ENCODE data around the gene GLG1. TPM values are rescaled to one million over a fixed set of nuclear protein-coding genes. Genes with fewer than 3 reads are reported as not detected.

Gene GLG1
- polyA plus RNA-seq, 1 donor from 2014 or later = 36.6 TPM

DNA sequence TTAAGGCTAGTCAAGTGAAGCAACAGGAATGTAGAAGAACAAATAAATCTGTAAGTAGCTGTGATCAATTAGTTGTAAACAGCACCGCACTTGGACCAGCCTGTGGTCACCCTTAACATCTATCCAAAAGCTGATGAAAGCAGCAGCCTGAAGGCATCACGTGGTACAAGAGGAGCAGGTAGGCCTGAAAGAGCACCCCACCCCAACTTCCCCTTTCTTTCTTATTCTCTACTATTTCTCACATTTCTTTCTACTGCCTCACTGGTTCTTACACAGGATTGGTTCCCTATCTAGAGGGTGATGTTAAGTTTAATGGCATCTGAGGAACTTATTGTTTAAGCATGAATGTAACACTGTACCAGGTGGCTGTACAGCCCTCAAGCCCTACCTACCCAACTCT, 143.0 kb downstream of the GLG1 start:
- H3K27ac ChIP-seq (ENCODE audit: low read length) = no peak overlapping the region

DNA sequence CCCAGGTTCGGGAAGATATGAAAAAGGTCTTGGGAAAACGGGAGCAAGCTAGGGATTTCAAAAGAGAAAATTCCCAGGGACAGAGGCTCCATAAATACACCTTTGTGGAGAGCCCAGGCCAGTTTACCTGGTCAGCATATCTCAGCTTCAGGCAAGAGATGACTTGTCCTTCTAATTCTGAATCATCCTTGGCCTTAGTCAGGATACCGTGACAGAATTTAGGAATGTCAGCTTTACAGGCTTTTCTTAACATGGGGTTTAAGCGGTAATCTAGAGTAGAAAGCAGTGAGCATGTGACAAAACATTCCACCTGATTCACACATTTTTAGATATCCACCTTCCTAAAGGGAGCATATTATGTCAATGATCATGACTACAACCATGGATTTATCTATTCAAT, 144.6 kb downstream of the GLG1 start:
- Histone ChIP-seq H3K9me2 (ENCODE audit: insufficient read depth, low read length) (no peaks in the 10 kb centered on the region), H3F3A (ENCODE audit: insufficient read depth, low read length, poor library complexity, severe bottlenecking) (no peaks in the 10 kb centered on the region), H3K79me2 (replicated peaks; ENCODE audit: insufficient read depth, low read length) (no peaks in the 10 kb centered on the region), H3K9me3 (ENCODE audit: low read length) (no peaks in the 10 kb centered on the region), H3K4me3 (ENCODE audit: low read length) (no peak overlapping the region), H2AFZ (ENCODE audit: low read depth, low read length) (no peak overlapping the region), H4K20me1 (ENCODE audit: insufficient read depth) (no peaks in the 10 kb centered on the region), H3K27me3 (ENCODE audit: insufficient read depth, low read depth, low read length) (no peaks in the 10 kb centered on the region), H3K9ac (ENCODE audit: low read length) (no peak overlapping the region), H3K36me3 (ENCODE audit: insufficient read depth, low read length) (no peaks in the 10 kb centered on the region), H3K27ac (ENCODE audit: low read length) (no peak overlapping the region), H3K4me2 (ENCODE audit: low read length) (no peak overlapping the region)
- TF ChIP-seq EZH2 (IDR thresholded peaks at IDR 0.05; ENCODE audit: borderline replicate concordance, insufficient read depth, low read length, poor library complexity, severe bottlenecking) = no peak
- TF ChIP-seq, protein P1, sequence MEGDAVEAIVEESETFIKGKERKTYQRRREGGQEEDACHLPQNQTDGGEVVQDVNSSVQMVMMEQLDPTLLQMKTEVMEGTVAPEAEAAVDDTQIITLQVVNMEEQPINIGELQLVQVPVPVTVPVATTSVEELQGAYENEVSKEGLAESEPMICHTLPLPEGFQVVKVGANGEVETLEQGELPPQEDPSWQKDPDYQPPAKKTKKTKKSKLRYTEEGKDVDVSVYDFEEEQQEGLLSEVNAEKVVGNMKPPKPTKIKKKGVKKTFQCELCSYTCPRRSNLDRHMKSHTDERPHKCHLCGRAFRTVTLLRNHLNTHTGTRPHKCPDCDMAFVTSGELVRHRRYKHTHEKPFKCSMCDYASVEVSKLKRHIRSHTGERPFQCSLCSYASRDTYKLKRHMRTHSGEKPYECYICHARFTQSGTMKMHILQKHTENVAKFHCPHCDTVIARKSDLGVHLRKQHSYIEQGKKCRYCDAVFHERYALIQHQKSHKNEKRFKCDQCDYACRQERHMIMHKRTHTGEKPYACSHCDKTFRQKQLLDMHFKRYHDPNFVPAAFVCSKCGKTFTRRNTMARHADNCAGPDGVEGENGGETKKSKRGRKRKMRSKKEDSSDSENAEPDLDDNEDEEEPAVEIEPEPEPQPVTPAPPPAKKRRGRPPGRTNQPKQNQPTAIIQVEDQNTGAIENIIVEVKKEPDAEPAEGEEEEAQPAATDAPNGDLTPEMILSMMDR (IDR thresholded peaks at IDR 0.05; ENCODE audit: poor library complexity, severe bottlenecking) = no peak
- no peak for TF ChIP-seq REST (IDR thresholded peaks at IDR 0.05; ENCODE audit: borderline replicate concordance)
- no peak for TF ChIP-seq RAD21 (conservative IDR thresholded peaks at IDR 0.05)
- no peak for TF ChIP-seq EP300 (conservative IDR thresholded peaks at IDR 0.05; ENCODE audit: poor library complexity, severe bottlenecking)
- no peak for TF ChIP-seq POLR2AphosphoS5 (IDR thresholded peaks at IDR 0.05)

More for the DNA sequence above, 143.0 kb downstream of the GLG1 start:
- H2AFZ ChIP-seq (ENCODE audit: low read depth, low read length) = no peak overlapping the region
- no peak for TF ChIP-seq MXI1 (conservative IDR thresholded peaks at IDR 0.05; ENCODE audit: poor library complexity, severe bottlenecking)
- no peak for TF ChIP-seq TAF1 (IDR thresholded peaks at IDR 0.05; ENCODE audit: low read depth)
- TF ChIP-seq EP300 (conservative IDR thresholded peaks at IDR 0.05; ENCODE audit: poor library complexity, severe bottlenecking) = no peak
- TF ChIP-seq POLR2AphosphoS5 (IDR thresholded peaks at IDR 0.05) = no peak
- TF ChIP-seq, protein P1 (IDR thresholded peaks at IDR 0.05; ENCODE audit: poor library complexity, severe bottlenecking) = no peak
- TF ChIP-seq EZH2 (IDR thresholded peaks at IDR 0.05; ENCODE audit: borderline replicate concordance, insufficient read depth, low read length, poor library complexity, severe bottlenecking) = no peak
- no peak for TF ChIP-seq SMC3 (conservative IDR thresholded peaks at IDR 0.05; ENCODE audit: poor library complexity)
- no peak for TF ChIP-seq RAD21 (conservative IDR thresholded peaks at IDR 0.05)
- no peak overlapping the region for H3K4me2 ChIP-seq (ENCODE audit: low read length)
- H3K9ac ChIP-seq (ENCODE audit: low read length) = no peak overlapping the region
- no peaks in the 10 kb centered on the region for H3K79me2 ChIP-seq (replicated peaks; ENCODE audit: insufficient read depth, low read length)
- H3K36me3 ChIP-seq (ENCODE audit: insufficient read depth, low read length) = no peaks in the 10 kb centered on the region
- no peaks in the 10 kb centered on the region for H4K20me1 ChIP-seq (ENCODE audit: insufficient read depth)
- H3K4me3 ChIP-seq (ENCODE audit: low read length) = no peak overlapping the region
- H3K9me3 ChIP-seq (ENCODE audit: low read length) = no peaks in the 10 kb centered on the region
- no peaks in the 10 kb centered on the region for H3F3A ChIP-seq (ENCODE audit: insufficient read depth, low read length, poor library complexity, severe bottlenecking)
- no peaks in the 10 kb centered on the region for H3K9me2 ChIP-seq (ENCODE audit: insufficient read depth, low read length)
- H3K27me3 ChIP-seq (ENCODE audit: insufficient read depth, low read depth, low read length) = no peaks in the 10 kb centered on the region

Data from neural cell (in vitro differentiated cells).